Fibroblast of pulmonary artery (primary cell): ENCODE results near the gene ADARB2.

Experiments used
- DNase-seq: peaks from one replicate; pipeline ENCODE4 v3.0.0-alpha.2; 2010; ENCODE audit warnings: low read depth
- H3K4me3 ChIP-seq: replicated peaks from 2 replicates; pipeline ENCODE4 v1.5.1; 2011; ENCODE audit warnings: low read depth, mild to moderate bottlenecking, control low read depth, low read length, moderate library complexity
- TF ChIP-seq, protein P1 (sequence below): IDR thresholded peaks from 2 replicates; pipeline ENCODE4 v1.5.1; 2011; ENCODE audit warnings: mild to moderate bottlenecking, control low read depth, low read length, inconsistent platforms; ENCODE audit errors: missing control alignments

Gene ADARB2

DNA sequence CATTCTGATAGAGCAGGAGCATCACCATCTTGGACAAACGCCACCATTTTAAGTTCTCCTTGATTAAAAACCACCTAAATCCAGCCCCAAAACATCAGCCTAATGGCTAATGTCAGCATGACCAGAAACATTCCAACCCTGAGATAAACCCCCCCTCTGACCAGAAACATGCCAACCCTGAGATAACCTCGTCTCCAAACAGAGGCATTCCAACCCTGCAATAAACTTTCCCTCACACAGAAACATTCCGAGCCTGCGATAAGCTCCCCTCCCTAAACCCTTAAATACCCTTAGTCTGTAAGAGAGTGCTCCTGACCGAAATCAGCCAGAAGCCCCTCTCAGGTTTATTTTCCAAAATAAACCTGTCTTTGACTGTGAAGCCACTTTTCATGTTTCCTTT lies 76.5 kb downstream of the ADARB2 start:
- no peak for DNase-seq
- H3K4me3 ChIP-seq, result no peak overlapping the region
- TF ChIP-seq, protein P1, sequence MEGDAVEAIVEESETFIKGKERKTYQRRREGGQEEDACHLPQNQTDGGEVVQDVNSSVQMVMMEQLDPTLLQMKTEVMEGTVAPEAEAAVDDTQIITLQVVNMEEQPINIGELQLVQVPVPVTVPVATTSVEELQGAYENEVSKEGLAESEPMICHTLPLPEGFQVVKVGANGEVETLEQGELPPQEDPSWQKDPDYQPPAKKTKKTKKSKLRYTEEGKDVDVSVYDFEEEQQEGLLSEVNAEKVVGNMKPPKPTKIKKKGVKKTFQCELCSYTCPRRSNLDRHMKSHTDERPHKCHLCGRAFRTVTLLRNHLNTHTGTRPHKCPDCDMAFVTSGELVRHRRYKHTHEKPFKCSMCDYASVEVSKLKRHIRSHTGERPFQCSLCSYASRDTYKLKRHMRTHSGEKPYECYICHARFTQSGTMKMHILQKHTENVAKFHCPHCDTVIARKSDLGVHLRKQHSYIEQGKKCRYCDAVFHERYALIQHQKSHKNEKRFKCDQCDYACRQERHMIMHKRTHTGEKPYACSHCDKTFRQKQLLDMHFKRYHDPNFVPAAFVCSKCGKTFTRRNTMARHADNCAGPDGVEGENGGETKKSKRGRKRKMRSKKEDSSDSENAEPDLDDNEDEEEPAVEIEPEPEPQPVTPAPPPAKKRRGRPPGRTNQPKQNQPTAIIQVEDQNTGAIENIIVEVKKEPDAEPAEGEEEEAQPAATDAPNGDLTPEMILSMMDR, result no peak

DNA sequence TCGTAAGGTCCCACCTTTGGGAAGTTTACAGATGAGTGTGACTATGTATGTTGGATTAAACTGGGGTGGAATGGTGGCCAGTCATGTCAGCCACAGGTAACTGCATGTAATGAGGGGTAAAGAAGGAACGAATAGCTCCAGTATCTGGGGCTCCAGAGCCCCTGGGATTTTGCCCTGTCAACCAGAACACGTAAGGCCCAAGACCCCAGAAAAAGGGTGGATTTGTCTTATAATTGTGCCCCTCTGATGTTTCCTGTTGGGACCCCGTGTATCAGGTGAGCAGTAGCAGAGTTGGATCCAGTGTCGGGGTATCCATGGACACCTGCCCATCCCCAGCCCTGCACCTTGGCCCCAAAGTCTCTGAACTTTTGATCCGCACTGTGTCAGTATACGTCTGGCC lies 76.9 kb downstream of the ADARB2 start:
- H3K4me3 ChIP-seq, result no peak overlapping the region
- no peak for DNase-seq
- TF ChIP-seq, protein P1, result no peak

DNA sequence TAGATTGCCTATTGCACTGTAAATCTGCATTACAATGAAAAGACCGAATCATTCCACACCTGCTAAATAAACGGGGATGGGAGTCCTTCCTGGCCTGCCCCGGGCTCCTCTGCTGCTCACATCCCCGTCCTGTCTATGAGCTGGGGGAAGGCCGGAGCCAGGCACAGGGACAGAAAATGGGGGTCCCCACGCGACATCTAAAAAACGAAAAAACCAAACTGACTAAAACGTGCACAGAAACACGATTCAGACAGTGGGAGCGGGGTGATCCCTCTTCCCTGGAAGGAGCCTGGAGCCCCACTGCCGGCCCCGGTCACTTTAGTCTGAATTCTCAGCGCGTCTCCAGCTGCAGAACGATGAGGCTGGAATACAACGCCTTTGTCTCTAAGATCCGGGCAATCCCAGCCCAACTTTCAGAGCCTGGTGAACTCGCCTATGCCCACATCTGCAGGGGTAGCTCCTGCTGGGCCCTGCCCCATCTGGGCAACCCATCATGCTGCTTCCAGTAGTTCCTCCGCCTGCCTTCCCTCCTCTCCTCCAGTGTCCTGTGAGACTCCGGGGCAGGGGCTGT lies 78.0 kb downstream of the ADARB2 start:
- no peak overlapping the region for H3K4me3 ChIP-seq
- TF ChIP-seq, protein P1, result no peak
- DNase-seq, result no peak

DNA sequence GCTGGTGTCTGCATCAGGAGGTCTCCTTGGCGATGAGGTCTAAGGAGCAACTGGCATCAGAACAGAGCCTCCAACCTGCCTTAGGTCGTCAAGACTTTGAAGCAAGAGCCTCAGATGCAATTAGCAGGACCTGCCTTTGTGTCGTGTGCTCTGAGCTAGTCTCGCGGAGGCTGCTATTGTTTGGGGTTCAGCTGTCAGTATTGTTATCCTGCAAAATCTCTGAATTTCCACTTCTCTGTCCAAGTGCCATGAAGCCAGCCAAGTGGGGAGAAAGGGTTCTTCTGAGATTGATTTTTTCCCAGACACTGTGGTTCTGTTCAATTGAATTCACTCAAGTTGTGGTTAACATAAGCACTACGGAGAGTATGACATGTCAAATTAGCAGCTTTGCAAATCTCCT lies 78.7 kb downstream of the ADARB2 start:
- no peak for DNase-seq
- H3K4me3 ChIP-seq, result no peak overlapping the region
- TF ChIP-seq, protein P1, result no peak

DNA sequence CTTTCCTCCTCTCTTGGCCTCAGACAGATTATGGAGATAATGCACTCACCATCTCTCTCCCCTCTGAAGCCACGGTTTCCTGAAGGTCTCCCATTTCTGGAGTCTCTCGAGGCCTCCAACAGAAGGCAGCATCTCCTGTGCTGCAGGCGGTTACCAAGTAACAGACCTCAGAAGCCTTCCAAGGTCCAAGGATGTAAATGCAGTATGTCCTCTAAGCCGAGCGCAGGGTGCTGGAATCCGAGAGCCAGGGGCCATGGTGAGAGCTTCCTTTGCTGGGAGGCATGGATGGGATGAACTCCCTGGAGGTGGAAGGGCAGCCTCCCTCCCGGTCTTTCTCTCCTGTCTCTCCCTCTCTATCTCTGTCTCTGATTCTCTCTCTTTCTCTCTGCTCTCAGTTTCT lies 79.8 kb downstream of the ADARB2 start:
- DNase-seq, result no peak
- H3K4me3 ChIP-seq, result no peak overlapping the region
- TF ChIP-seq, protein P1, result no peak

DNA sequence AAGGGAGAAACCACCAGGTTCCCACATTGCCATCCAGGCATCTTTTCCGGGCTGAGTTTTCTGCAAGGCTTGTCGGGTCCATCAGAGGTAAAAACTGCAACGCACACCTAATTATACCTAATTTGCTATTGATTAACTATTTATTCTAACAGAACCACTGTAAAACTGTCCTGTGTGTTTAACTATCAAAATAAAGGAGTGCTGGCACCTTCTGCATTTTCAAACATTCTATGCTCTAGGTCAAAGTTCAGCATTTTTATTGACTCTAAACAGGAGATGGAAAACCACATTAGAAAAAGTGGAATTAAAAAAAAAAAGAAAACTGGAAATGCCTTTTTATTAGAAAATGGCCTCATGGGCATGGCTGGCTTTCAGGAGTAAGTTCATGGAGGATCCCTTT lies 82.0 kb downstream of the ADARB2 start:
- no peak for DNase-seq
- TF ChIP-seq, protein P1, result no peak

DNA sequence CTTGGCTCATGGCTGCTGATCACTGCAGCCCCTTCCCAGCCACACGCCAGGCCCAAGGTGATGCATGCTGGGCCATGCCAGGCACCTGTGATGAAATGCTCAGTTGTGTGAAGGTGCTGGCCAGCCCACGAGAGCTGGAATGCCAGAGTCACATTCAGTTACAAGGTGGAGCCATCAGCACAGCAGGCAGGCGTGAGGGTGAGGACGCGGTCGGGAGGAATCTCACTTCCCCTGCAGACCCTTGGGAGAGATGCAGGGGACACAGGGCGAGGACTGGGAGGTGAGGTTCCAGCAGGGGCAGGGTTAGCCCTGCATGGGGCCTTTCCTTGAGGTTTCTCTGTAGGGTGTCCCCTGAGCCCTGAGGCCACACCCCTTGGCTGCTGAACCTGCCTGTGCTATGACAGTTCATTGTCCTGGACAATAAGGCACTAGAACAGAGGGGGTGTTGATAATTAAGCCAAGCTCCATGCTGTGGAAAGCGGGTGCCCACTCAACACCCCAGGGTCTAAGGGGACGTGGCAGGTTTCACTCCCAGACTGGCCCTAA lies 82.4 kb downstream of the ADARB2 start:
- TF ChIP-seq, protein P1, result no peak
- DNase-seq, result no peak
- no peak overlapping the region for H3K4me3 ChIP-seq

More for the DNA sequence above, 82.0 kb downstream of the ADARB2 start:
- no peak overlapping the region for H3K4me3 ChIP-seq
